HL-60 (cell line): Measurements from ENCODE around the gene UBTD2.

Experiments used
- DNase-seq, 2 experiments: peaks; one replicate each; pipeline ENCODE4 v3.0.0-alpha.2; 2010 to 2020; ENCODE audit warnings: low read depth in 1 of 2, low spot score in 1 of 2
- H3K27ac ChIP-seq: fragments of 250-450 bp; sonication (Bioruptor Pico); replicated peaks from 2 replicates; pipeline ENCODE4 v1.5.1; 2020; ENCODE audit warnings: mild to moderate bottlenecking, moderate library complexity
- H3K27me3 ChIP-seq: fragments of 250-450 bp; sonication (Bioruptor Pico); 2 replicates; pipeline ENCODE4 v1.5.1; 2021; ENCODE audit warnings: mild to moderate bottlenecking, moderate library complexity; ENCODE audit not compliant: insufficient read depth, poor library complexity, severe bottlenecking
- H3K4me3 ChIP-seq: replicated peaks from 2 replicates; pipeline ENCODE4 v1.5.1; 2011; ENCODE audit warnings: mild to moderate bottlenecking, control low read depth, low read length; ENCODE audit not compliant: insufficient read depth
- GABPA ChIP-seq: IDR thresholded peaks from 2 replicates; pipeline ENCODE4 v1.6.1; 2012; ENCODE audit warnings: low read depth
- POLR2AphosphoS5 ChIP-seq: IDR thresholded peaks from 2 replicates; pipeline ENCODE4 v1.6.1; 2012; ENCODE audit warnings: low read depth
- SPI1 ChIP-seq: IDR thresholded peaks from 2 replicates; pipeline ENCODE4 v1.6.1; 2012; ENCODE audit warnings: low read depth, mild to moderate bottlenecking, borderline replicate concordance
- TF ChIP-seq, protein P1 (sequence below): IDR thresholded peaks from 2 replicates; pipeline ENCODE4 v1.6.1; 2012; ENCODE audit warnings: low read depth; ENCODE audit not compliant: insufficient replicate concordance
- TF ChIP-seq, protein P2 (sequence below): IDR thresholded peaks from one replicate; pipeline ENCODE4 v1.5.1; 2011; ENCODE audit warnings: low read length, control low read depth, inconsistent platforms; ENCODE audit not compliant: insufficient read depth

The UBTD2 gene

GRCh38 chr5:172282272-172283019, 1.1 kb downstream of the UBTD2 start:
- peaks cover 8% of the 10 kb centered on the region for H3K27me3 ChIP-seq
- no peak for DNase-seq
- peak overlapping the region; percentile 90 for H3K4me3 ChIP-seq
- TF ChIP-seq SPI1, result no peak
- TF ChIP-seq GABPA, result no peak
- TF ChIP-seq POLR2AphosphoS5, result no peak
- TF ChIP-seq, protein P1, sequence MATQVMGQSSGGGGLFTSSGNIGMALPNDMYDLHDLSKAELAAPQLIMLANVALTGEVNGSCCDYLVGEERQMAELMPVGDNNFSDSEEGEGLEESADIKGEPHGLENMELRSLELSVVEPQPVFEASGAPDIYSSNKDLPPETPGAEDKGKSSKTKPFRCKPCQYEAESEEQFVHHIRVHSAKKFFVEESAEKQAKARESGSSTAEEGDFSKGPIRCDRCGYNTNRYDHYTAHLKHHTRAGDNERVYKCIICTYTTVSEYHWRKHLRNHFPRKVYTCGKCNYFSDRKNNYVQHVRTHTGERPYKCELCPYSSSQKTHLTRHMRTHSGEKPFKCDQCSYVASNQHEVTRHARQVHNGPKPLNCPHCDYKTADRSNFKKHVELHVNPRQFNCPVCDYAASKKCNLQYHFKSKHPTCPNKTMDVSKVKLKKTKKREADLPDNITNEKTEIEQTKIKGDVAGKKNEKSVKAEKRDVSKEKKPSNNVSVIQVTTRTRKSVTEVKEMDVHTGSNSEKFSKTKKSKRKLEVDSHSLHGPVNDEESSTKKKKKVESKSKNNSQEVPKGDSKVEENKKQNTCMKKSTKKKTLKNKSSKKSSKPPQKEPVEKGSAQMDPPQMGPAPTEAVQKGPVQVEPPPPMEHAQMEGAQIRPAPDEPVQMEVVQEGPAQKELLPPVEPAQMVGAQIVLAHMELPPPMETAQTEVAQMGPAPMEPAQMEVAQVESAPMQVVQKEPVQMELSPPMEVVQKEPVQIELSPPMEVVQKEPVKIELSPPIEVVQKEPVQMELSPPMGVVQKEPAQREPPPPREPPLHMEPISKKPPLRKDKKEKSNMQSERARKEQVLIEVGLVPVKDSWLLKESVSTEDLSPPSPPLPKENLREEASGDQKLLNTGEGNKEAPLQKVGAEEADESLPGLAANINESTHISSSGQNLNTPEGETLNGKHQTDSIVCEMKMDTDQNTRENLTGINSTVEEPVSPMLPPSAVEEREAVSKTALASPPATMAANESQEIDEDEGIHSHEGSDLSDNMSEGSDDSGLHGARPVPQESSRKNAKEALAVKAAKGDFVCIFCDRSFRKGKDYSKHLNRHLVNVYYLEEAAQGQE, result no peak
- TF ChIP-seq, protein P2, sequence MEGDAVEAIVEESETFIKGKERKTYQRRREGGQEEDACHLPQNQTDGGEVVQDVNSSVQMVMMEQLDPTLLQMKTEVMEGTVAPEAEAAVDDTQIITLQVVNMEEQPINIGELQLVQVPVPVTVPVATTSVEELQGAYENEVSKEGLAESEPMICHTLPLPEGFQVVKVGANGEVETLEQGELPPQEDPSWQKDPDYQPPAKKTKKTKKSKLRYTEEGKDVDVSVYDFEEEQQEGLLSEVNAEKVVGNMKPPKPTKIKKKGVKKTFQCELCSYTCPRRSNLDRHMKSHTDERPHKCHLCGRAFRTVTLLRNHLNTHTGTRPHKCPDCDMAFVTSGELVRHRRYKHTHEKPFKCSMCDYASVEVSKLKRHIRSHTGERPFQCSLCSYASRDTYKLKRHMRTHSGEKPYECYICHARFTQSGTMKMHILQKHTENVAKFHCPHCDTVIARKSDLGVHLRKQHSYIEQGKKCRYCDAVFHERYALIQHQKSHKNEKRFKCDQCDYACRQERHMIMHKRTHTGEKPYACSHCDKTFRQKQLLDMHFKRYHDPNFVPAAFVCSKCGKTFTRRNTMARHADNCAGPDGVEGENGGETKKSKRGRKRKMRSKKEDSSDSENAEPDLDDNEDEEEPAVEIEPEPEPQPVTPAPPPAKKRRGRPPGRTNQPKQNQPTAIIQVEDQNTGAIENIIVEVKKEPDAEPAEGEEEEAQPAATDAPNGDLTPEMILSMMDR, result no peak
- no peak overlapping the region; the same call in 1 of the 2 replicates for H3K27ac ChIP-seq

GRCh38 chr5:172281346-172281745, 2.2 kb downstream of the UBTD2 start:
- Histone ChIP-seq H3K27me3 (peaks cover 8% of the 10 kb centered on the region), H3K27ac (no peak overlapping the region), H3K4me3 (no peak overlapping the region)
- no peak for DNase-seq
- TF ChIP-seq, protein P1, result no peak
- TF ChIP-seq POLR2AphosphoS5, result no peak
- TF ChIP-seq GABPA, result no peak
- TF ChIP-seq, protein P2, result no peak
- no peak for TF ChIP-seq SPI1

GRCh38 chr5:172280929-172281328, 2.6 kb downstream of the UBTD2 start:
- DNase-seq, result no peak
- H3K27ac ChIP-seq, result no peak overlapping the region
- H3K4me3 ChIP-seq, result no peak overlapping the region
- TF ChIP-seq, protein P2, result no peak
- TF ChIP-seq POLR2AphosphoS5 (no peak), GABPA (no peak), SPI1 (no peak)
- TF ChIP-seq, protein P1, result no peak
- peaks cover 8% of the 10 kb centered on the region for H3K27me3 ChIP-seq
